Measurements from ENCODE around the gene MMP3.

DNA sequence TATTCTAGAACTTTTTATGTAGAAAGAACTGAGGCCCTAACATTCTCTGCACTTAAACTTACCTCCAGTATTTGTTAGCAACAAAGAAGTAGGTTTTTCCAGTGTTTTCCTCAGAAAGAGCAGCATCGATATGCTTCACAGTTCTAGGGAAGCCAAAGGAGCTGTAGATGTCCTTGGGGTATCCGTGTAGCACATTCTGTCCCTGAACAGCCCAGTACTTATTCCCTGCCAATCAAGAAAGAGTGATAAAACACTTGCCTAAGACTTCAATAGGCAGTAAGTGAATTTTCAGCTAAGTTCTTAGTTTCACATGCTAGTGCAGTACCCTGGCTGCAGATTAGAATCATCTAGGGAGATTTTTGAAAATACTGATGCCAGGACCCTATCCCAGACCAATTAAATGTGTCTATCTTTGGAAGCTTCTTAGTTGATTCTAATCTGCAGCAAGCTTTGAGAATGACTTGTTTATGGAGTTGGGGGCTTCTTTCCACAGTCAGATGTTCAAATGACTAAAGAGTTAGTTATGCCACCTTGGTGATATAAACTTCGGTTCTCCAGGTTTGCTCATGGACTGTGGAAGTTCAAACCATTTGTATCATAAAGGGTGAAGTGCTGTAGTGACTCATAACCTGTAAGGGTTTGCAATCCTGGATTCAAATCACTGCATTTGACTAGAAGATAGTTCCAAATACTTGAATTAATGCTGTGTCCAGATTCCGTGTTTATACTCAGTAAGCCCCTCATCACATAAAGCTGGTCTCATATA is 52.0 kb downstream of the MMP3 start:
- TF ChIP-seq, protein P1, sequence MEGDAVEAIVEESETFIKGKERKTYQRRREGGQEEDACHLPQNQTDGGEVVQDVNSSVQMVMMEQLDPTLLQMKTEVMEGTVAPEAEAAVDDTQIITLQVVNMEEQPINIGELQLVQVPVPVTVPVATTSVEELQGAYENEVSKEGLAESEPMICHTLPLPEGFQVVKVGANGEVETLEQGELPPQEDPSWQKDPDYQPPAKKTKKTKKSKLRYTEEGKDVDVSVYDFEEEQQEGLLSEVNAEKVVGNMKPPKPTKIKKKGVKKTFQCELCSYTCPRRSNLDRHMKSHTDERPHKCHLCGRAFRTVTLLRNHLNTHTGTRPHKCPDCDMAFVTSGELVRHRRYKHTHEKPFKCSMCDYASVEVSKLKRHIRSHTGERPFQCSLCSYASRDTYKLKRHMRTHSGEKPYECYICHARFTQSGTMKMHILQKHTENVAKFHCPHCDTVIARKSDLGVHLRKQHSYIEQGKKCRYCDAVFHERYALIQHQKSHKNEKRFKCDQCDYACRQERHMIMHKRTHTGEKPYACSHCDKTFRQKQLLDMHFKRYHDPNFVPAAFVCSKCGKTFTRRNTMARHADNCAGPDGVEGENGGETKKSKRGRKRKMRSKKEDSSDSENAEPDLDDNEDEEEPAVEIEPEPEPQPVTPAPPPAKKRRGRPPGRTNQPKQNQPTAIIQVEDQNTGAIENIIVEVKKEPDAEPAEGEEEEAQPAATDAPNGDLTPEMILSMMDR (IDR thresholded peaks at IDR 0.05; ENCODE audit: poor library complexity) = no peak
- no peak for TF ChIP-seq EZH2 (IDR thresholded peaks at IDR 0.05; ENCODE audit: borderline replicate concordance)

All from hepatocyte (in vitro differentiated cells).